ENCODE results near the gene TGM2.

TGM2 gene

DNA sequence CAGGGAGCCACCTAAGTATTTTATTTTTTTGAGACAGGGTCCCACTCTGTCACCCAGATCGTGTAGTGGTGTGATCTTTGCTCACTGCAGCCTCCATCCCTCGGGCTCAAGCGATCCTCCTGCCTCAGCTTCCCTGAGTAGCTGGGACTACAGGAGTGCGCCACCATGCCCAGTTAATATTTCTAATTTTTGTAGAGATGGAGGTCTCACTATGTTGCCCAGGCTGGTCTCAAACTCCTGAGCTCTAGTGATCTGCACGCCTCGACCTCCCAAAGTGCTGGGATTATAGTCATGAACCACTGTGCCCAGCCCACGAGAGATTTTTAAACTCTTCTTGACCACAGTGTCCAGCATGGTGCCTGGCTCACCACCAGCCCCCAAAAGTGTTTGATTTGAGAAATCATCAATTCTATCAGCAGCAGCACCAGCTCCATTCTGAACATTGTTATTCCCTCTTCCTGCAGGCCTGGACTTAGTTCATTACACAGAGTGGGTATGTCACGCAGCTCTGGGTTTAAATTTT is 2.3 kb upstream of the TGM2 start:
- H3K4me3 ChIP-seq (ENCODE audit: low read depth, low read length), result no peak overlapping the region
- TF ChIP-seq, protein P1, sequence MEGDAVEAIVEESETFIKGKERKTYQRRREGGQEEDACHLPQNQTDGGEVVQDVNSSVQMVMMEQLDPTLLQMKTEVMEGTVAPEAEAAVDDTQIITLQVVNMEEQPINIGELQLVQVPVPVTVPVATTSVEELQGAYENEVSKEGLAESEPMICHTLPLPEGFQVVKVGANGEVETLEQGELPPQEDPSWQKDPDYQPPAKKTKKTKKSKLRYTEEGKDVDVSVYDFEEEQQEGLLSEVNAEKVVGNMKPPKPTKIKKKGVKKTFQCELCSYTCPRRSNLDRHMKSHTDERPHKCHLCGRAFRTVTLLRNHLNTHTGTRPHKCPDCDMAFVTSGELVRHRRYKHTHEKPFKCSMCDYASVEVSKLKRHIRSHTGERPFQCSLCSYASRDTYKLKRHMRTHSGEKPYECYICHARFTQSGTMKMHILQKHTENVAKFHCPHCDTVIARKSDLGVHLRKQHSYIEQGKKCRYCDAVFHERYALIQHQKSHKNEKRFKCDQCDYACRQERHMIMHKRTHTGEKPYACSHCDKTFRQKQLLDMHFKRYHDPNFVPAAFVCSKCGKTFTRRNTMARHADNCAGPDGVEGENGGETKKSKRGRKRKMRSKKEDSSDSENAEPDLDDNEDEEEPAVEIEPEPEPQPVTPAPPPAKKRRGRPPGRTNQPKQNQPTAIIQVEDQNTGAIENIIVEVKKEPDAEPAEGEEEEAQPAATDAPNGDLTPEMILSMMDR (IDR thresholded peaks at IDR 0.05; ENCODE audit: control insufficient read depth, extremely low read depth, insufficient read depth), result no peak
- DNase-seq (ENCODE audit: low read depth), result no peak

DNA sequence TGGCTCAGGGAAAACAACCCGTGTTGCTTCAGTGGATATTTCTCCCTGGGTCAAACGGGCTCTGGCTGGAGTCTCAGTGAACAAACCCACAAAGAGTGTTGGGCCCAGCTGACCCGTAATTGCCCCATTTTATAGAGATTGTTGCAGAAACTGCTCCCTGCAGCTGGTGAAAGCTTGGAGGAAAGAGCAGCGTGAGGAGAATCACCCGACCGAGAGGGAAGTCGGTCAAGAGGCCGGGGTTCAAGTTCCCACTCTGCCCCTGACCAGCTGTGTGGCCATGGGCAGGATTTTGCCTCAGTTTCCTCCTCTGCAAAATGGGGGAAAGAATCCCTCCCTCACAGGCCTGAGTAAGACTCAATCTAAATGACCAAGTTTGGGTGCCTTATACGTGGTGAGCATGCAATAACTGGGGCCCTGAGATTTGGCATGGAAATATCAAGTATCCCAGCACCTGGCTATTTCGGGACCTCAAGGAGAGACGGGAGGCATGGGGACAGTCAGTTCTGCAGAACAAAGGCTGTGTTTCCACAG is 1.7 kb upstream of the TGM2 start:
- TF ChIP-seq, protein P1 (IDR thresholded peaks at IDR 0.05; ENCODE audit: control insufficient read depth, extremely low read depth, insufficient read depth), result no peak
- no peak overlapping the region for H3K4me3 ChIP-seq (ENCODE audit: low read depth, low read length)
- DNase-seq (ENCODE audit: low read depth), result no peak

DNA sequence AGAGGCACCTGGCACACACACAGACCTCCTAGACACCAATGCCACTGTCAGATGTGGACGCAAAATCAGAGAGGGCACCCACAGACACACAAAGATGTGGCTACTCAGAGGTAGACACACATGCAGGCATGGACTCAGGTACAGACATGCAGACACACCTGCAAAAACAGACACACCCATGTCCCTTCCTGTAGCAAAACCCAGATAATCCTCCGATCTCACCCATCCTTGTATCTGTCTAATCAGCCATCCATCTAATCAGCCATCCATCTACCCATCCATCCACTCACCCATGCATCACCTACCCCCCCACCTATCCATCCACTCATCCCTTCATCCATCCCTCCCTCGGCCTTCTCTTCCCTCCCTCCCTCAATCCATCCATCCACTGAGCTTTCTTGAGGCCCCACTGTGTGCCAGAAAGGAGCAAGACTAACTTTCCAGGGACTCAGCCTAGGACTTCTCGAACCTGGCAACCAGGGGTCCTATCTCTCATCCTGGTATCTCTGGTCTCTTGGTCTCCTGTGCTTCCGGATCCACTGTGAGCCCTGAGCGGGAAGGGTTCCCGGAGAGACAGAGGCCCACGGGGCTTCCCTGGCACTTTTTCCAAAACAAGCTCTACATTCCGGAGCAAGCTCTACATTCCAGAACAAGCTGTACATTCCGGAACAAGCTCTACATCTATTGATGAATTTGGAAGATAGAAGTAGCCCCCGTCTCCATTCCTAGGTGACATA is 1.1 kb upstream of the TGM2 start:
- no peak overlapping the region for H3K4me3 ChIP-seq (ENCODE audit: low read depth, low read length)
- no peak for DNase-seq (ENCODE audit: low read depth)
- TF ChIP-seq, protein P1 (IDR thresholded peaks at IDR 0.05; ENCODE audit: control insufficient read depth, extremely low read depth, insufficient read depth), result no peak

DNA sequence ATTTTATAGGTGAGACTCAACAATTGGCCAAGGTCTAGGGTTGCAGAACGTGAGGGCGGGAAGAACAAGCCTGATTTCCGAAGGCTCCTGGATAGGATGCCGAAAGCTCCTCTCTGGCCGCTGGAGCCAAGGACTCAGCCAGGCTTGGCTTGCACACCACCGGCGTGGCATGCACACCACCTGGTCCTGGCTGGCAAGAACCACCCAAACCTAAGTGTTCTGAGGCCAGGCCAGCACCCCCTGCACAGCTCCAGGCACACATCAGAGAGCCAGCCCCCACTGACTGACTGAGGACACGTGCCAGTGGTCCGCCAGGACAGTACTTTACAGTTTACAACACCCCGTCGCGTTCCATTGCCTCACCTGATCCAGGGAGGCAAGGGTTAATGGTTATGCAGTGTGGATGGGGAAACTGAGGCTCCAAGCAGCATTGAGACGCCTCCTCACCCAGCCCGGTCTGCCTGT is 414 bp downstream of the TGM2 start:
- DNase-seq (ENCODE audit: low read depth), result no peak
- TF ChIP-seq, protein P1 (IDR thresholded peaks at IDR 0.05; ENCODE audit: control insufficient read depth, extremely low read depth, insufficient read depth), result no peak
- no peak overlapping the region for H3K4me3 ChIP-seq (ENCODE audit: low read depth, low read length)

DNA sequence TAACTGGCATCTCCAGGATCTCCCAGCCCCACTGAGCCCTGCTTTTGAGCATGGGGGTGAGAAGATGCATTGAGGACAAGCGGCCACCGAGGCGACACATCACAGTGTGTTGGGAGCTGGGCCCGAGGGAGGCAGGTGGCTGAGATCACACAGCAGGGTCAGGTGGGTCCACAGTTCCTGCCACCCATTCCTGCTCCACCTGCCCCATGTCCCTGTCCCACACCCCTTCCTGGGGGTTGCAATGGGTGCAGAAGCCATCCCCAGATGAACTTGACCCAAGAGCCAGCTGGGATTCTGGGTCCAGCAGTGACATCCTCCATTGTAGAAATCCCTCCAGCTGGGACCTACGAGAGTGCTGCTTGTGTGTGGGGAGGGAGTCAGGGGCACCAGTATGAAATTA is 1.0 kb downstream of the TGM2 start:
- no peak for DNase-seq (ENCODE audit: low read depth)
- TF ChIP-seq, protein P1 (IDR thresholded peaks at IDR 0.05; ENCODE audit: control insufficient read depth, extremely low read depth, insufficient read depth), result no peak
- H3K4me3 ChIP-seq (ENCODE audit: low read depth, low read length), result no peak overlapping the region

DNA sequence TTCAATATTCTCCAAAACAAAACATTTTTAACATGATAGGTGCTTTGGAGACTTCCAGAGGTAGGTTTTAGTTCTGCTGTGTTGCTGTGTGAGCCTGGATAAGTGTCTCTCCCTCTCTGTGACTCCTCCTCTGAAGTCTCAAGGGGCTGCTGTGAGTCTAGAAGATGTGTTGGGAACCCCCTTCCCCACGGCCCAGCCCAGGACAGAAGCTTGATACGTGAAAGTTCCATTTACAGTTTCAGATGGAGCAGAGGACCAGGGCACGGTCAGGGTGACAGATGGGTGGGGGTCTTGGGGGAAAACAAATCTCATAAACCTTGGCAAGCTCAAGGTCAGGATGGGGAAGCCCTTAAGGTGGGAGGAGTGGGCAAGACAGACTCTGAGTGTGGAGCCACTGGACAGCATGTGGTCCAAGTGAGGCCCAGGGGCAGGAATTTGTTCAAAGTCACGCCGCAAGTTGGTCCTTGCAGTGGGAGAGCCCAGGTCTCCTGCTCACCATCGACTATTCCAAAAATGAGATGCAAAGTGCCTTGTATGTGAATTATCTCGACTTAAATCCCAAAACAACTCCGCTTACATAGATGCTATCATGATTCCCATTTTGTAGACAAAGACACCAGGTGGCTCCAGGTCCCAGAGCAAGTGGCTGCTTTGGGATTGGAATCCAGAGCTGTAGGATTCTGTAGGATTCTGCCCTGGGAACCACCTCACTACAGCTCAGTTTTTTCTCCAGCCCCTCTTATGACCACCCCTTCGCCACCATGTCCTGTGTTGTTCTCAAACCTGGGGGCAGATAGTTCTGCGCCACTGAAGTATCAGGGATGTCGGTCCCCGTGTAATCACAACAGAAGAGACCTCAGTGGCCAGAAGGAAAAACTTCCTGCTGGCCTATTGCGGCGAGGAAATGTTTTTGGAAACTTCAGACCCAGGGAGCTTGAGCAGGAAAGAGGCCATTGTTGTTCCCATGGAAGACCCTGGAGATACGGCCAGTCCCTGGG is 1.9 kb downstream of the TGM2 start:
- DNase-seq (ENCODE audit: low read depth), result no peak
- TF ChIP-seq, protein P1 (IDR thresholded peaks at IDR 0.05; ENCODE audit: control insufficient read depth, extremely low read depth, insufficient read depth), result no peak
- no peak overlapping the region for H3K4me3 ChIP-seq (ENCODE audit: low read depth, low read length)

Data from LNCaP clone FGC (cell line).